ENCODE results near the gene DEAF1.

DNA sequence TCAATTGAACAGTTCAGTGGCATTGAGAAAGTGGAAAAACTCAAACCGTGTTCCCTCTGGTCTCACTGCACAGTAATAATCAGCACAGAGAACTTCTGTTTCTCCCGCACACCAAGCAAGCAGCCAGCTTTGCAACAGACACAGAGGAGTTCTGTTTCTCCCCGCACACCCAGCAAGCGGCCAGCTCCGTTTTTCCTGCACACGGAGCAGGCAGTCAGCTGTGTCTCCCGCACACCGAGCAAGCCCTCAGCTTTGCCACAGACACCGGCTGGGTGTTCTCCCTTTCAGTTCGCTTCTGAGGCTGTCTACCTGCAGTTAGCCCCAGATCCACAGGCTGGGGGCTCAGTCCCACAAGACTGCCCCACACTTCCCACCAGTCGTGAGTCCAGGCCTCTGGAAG lies 42.3 kb upstream of the DEAF1 start:
- TF ChIP-seq, protein P1, sequence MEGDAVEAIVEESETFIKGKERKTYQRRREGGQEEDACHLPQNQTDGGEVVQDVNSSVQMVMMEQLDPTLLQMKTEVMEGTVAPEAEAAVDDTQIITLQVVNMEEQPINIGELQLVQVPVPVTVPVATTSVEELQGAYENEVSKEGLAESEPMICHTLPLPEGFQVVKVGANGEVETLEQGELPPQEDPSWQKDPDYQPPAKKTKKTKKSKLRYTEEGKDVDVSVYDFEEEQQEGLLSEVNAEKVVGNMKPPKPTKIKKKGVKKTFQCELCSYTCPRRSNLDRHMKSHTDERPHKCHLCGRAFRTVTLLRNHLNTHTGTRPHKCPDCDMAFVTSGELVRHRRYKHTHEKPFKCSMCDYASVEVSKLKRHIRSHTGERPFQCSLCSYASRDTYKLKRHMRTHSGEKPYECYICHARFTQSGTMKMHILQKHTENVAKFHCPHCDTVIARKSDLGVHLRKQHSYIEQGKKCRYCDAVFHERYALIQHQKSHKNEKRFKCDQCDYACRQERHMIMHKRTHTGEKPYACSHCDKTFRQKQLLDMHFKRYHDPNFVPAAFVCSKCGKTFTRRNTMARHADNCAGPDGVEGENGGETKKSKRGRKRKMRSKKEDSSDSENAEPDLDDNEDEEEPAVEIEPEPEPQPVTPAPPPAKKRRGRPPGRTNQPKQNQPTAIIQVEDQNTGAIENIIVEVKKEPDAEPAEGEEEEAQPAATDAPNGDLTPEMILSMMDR (IDR thresholded peaks at IDR 0.05 in 2 of 3, conservative IDR thresholded peaks at IDR 0.05 in 1 of 3; ENCODE audit: borderline replicate concordance in 1 of 3, insufficient read depth in 1 of 3, low read depth in 2 of 3, low read length in 2 of 3) = no peak
- no peak for TF ChIP-seq YY1 (IDR thresholded peaks at IDR 0.05; ENCODE audit: extremely low read depth, insufficient replicate concordance, low read depth, low read length)
- no peak for TF ChIP-seq POLR2AphosphoS5 (IDR thresholded peaks at IDR 0.05; ENCODE audit: low read depth, low read length)
- TF ChIP-seq SP1 (IDR thresholded peaks at IDR 0.05; ENCODE audit: low read depth) = no peak
- no peak for TF ChIP-seq ZNF274 (IDR thresholded peaks at IDR 0.05; ENCODE audit: low read depth, low read length)
- TF ChIP-seq CBX3 (IDR thresholded peaks at IDR 0.05; ENCODE audit: low read depth) = no peak

Data from HCT116 (cell line).